Measurements from ENCODE around the gene NAPA.
A peak's percentile ranks its signal among the peaks of the same experiment; 100 is the strongest.

Gene NAPA

DNA sequence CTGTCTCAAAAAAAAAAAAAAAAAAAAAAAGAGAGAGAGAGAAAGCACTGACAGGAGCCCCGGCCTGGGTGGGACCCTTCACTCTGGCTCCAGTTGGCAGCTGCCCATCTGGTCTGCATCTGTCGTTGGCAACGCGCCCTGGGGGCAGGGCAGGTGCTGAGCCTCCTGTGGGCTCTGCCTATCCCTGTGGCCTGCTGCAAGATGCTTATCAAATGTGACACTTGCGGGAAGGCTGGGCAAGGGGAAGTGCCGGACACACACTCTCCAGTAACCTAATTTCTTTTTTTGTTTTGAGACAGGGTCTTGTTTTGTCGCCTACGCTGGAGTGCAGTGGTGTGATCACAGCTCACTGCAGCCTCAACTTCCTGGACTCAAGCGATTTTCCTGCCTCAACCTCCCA lies 20.1 kb downstream of the NAPA start:
- Histone ChIP-seq H3K79me1 (ENCODE audit: low read depth, low read length) (peaks cover 25% of the 10 kb centered on the region), H3K4me3 (ENCODE audit: low read length in 2 of 2) (no peak overlapping the region), H2AFZ (ENCODE audit: low read length) (no peak overlapping the region), H3K9me3 (replicated peaks in 1 of 2; ENCODE audit: control insufficient read depth in 2 of 2, insufficient read depth in 1 of 2, low read depth in 1 of 2, low read length in 2 of 2) (peaks cover 0 to 2% of the 10 kb centered on the region in 2 donors), H2AK5ac (ENCODE audit: low read depth, low read length) (no peak overlapping the region), H4K8ac (ENCODE audit: low read depth, low read length) (no peak overlapping the region), H2BK5ac (ENCODE audit: low read length) (no peak overlapping the region), H3K9ac (ENCODE audit: low read depth, low read length, poor library complexity) (no peak overlapping the region), H3K23ac (ENCODE audit: low read depth, low read length, poor library complexity) (no peak overlapping the region), H2BK12ac (ENCODE audit: low read length) (no peak overlapping the region), H4K91ac (ENCODE audit: low read depth, low read length, poor library complexity) (no peak overlapping the region), H2BK120ac (ENCODE audit: low read depth, low read length) (no peak overlapping the region), H3K27ac (replicated peaks; ENCODE audit: low read length) (no peak overlapping the region), H3K4me2 (ENCODE audit: insufficient read depth, low read length, poor library complexity, severe bottlenecking) (no peak overlapping the region), H3K14ac (ENCODE audit: low read length) (no peak overlapping the region), H3K18ac (ENCODE audit: low read length) (no peak overlapping the region), H3K36me3 (replicated peaks in 1 of 2; ENCODE audit: control insufficient read depth in 2 of 2, insufficient read depth in 2 of 2, low read length in 2 of 2) (peaks cover 16 to 60% of the 10 kb centered on the region in 2 donors), H2BK15ac (ENCODE audit: low read length) (no peak overlapping the region), H3K4ac (ENCODE audit: low read length) (no peak overlapping the region), H3K27me3 (ENCODE audit: control insufficient read depth in 3 of 3, insufficient read depth in 3 of 3, low read depth in 1 of 3, low read length in 3 of 3) (no peaks in the 10 kb centered on the region), H3K4me1 (ENCODE audit: control insufficient read depth in 2 of 2, insufficient read depth in 1 of 2, low read depth in 1 of 2, low read length in 2 of 2) (no peaks in the 10 kb centered on the region)
- no peak for DNase-seq (ENCODE audit: low spot score)
- WGBS, 2 donors (ENCODE audit: extremely low coverage in 2 of 2, insufficient read length in 2 of 2, insufficient replicate concordance in 1 of 2): no CpG with 5 or more reads among the region's 9 CpGs

DNA sequence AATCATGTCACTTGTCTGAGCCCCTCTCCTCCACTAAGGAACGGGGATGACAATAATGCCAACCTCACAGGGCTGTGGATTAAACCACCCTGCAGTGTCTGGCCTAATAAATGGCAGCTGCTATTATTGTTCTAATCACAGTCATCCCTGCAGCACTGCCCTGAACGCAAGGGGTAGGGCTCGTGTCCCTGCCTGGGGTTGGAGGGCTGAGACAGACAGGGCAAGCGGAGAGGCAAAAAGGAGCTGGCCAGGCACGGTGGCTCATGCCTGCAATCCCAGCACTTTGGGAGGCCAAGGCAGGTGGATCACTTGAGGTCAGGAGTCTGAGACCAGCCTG lies 20.7 kb downstream of the NAPA start:
- H3K36me3 ChIP-seq (replicated peaks in 1 of 2; ENCODE audit: control insufficient read depth in 2 of 2, insufficient read depth in 2 of 2, low read length in 2 of 2): peaks cover 18 to 60% of the 10 kb centered on the region in 2 donors

DNA sequence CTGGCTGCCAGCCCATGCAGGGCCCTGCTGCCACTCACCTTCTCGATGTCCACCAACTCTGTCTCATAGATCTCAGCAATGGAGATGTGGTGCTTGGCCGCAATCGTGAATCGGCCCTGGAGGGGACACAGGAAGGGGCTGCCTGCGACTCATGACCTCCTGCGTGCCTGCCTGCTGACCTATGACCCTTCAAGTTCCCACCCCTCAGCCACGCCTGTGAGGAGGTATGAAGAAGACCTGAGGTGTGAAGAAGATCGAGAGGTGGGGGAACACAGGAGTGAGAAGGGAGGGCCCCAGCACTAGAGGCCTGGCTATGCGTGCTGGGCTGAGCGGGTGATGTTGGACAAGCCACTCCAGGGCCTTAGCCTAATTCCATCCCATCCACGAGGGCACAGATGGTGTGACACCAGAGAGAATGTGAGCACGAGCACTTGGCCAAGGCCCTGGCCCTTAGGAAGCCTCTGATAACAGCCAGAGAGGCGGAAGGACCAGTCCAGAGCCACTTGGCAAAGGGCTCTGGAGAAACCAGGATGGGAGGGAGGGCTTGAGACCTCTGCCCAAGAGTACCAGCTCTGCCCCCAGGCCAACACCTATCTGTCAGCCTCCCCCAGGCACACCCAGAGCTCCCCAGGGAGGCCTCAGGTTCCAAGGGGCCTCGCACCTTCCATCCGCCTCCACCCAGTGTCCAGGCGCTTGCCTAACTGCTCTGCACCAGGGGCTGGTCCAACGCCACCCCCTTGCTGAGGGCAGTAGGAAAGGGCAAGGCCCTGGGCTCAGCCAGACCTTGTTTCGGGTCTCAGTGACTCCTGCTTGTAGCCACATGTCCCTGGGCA lies 21.3 kb downstream of the NAPA start:
- no CpG with 5 or more reads among the region's 18 CpGs for WGBS, 2 donors (ENCODE audit: extremely low coverage in 2 of 2, insufficient read length in 2 of 2, insufficient replicate concordance in 1 of 2)
- peaks cover 21% of the 10 kb centered on the region for H3K79me1 ChIP-seq (ENCODE audit: low read depth, low read length)
- H4K91ac ChIP-seq (ENCODE audit: low read depth, low read length, poor library complexity): no peak overlapping the region
- H3K9ac ChIP-seq (ENCODE audit: low read depth, low read length, poor library complexity): no peak overlapping the region
- peaks cover 18 to 63% of the 10 kb centered on the region in 2 donors for H3K36me3 ChIP-seq (replicated peaks in 1 of 2; ENCODE audit: control insufficient read depth in 2 of 2, insufficient read depth in 2 of 2, low read length in 2 of 2)
- no peak overlapping the region for H2BK12ac ChIP-seq (ENCODE audit: low read length)
- no peaks in the 10 kb centered on the region for H3K27me3 ChIP-seq (ENCODE audit: control insufficient read depth in 3 of 3, insufficient read depth in 3 of 3, low read depth in 1 of 3, low read length in 3 of 3)
- no peak for DNase-seq (ENCODE audit: low spot score)
- H2AFZ ChIP-seq (ENCODE audit: low read length): no peak overlapping the region
- no peak overlapping the region for H2BK5ac ChIP-seq (ENCODE audit: low read length)
- H3K23ac ChIP-seq (ENCODE audit: low read depth, low read length, poor library complexity): no peak overlapping the region
- no peak overlapping the region for H4K8ac ChIP-seq (ENCODE audit: low read depth, low read length)
- H2BK120ac ChIP-seq (ENCODE audit: low read depth, low read length): no peak overlapping the region
- H3K14ac ChIP-seq (ENCODE audit: low read length): no peak overlapping the region
- no peak overlapping the region for H3K18ac ChIP-seq (ENCODE audit: low read length)
- no peak overlapping the region for H3K4ac ChIP-seq (ENCODE audit: low read length)
- no peak overlapping the region for H3K27ac ChIP-seq (replicated peaks; ENCODE audit: low read length)
- H3K9me3 ChIP-seq (replicated peaks in 1 of 2; ENCODE audit: control insufficient read depth in 2 of 2, insufficient read depth in 1 of 2, low read depth in 1 of 2, low read length in 2 of 2): peaks cover 0 to 2% of the 10 kb centered on the region in 2 donors
- H3K4me1 ChIP-seq (ENCODE audit: control insufficient read depth in 2 of 2, insufficient read depth in 1 of 2, low read depth in 1 of 2, low read length in 2 of 2): no peaks in the 10 kb centered on the region
- no peak overlapping the region for H2AK5ac ChIP-seq (ENCODE audit: low read depth, low read length)
- H2BK15ac ChIP-seq (ENCODE audit: low read length): no peak overlapping the region
- no peak overlapping the region for H3K4me3 ChIP-seq (ENCODE audit: low read length in 2 of 2)
- no peak overlapping the region for H3K4me2 ChIP-seq (ENCODE audit: insufficient read depth, low read length, poor library complexity, severe bottlenecking)

More for the DNA sequence above, 20.7 kb downstream of the NAPA start:
- Histone ChIP-seq H2BK12ac (ENCODE audit: low read length) (no peak overlapping the region), H3K18ac (ENCODE audit: low read length) (no peak overlapping the region), H3K4me3 (ENCODE audit: low read length in 2 of 2) (no peak overlapping the region), H3K23ac (ENCODE audit: low read depth, low read length, poor library complexity) (no peak overlapping the region), H3K27me3 (ENCODE audit: control insufficient read depth in 3 of 3, insufficient read depth in 3 of 3, low read depth in 1 of 3, low read length in 3 of 3) (no peaks in the 10 kb centered on the region), H3K4me2 (ENCODE audit: insufficient read depth, low read length, poor library complexity, severe bottlenecking) (no peak overlapping the region), H2BK15ac (ENCODE audit: low read length) (no peak overlapping the region), H3K14ac (ENCODE audit: low read length) (no peak overlapping the region), H3K9me3 (replicated peaks in 1 of 2; ENCODE audit: control insufficient read depth in 2 of 2, insufficient read depth in 1 of 2, low read depth in 1 of 2, low read length in 2 of 2) (peaks cover 0 to 2% of the 10 kb centered on the region in 2 donors), H2BK5ac (ENCODE audit: low read length) (no peak overlapping the region), H4K8ac (ENCODE audit: low read depth, low read length) (no peak overlapping the region), H4K91ac (ENCODE audit: low read depth, low read length, poor library complexity) (no peak overlapping the region), H3K9ac (ENCODE audit: low read depth, low read length, poor library complexity) (no peak overlapping the region), H2AFZ (ENCODE audit: low read length) (no peak overlapping the region), H2AK5ac (ENCODE audit: low read depth, low read length) (no peak overlapping the region), H3K79me1 (ENCODE audit: low read depth, low read length) (peaks cover 22% of the 10 kb centered on the region), H3K27ac (replicated peaks; ENCODE audit: low read length) (no peak overlapping the region), H2BK120ac (ENCODE audit: low read depth, low read length) (no peak overlapping the region), H3K4ac (ENCODE audit: low read length) (no peak overlapping the region), H3K4me1 (ENCODE audit: control insufficient read depth in 2 of 2, insufficient read depth in 1 of 2, low read depth in 1 of 2, low read length in 2 of 2) (no peaks in the 10 kb centered on the region)
- no CpG with 5 or more reads among the region's 5 CpGs for WGBS, 2 donors (ENCODE audit: extremely low coverage in 2 of 2, insufficient read length in 2 of 2, insufficient replicate concordance in 1 of 2)
- DNase-seq (ENCODE audit: low spot score): no peak

DNA sequence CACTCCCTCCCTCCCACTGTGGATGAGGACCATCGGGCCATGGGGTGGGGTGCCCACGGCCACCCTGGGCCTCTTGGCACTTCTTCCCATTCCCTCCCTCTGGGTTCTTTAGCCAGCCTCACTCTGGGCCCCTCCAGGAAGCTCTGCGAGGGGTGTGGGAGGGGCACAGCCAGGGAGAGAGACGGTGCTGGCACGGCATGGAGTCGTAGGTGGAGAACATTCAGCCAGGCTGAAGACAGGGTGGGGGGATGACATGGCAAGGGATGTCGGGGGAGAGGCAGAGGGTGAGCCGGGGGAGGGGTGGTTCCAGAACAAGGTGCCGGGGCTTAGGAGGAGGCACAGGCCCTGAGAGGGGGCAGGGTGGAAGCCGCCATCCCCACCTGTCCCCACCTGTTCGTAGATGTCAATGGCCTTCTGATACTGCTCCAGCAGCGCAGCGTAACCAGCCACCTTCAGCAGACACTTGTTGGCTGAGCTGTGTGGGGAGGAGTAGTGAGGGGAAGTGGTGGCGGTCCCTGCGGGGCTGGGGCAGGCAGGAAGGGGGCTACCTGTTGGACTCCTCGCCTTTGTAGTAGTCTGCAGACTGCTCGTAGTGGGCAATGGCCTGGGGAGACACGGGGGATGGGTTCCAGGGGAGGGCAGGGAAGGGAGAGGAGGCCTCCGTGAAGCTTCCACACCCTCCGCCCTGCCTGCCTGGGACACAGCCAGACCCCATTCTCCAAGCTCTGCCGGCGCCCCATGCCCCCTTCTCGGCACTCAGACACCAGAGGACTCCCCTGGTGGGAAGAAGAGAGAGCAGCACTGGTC lies 22.1 kb downstream of the NAPA start:
- no peak overlapping the region for H3K4me2 ChIP-seq (ENCODE audit: insufficient read depth, low read length, poor library complexity, severe bottlenecking)
- no CpG with 5 or more reads among the region's 23 CpGs for WGBS, 2 donors (ENCODE audit: extremely low coverage in 2 of 2, insufficient read length in 2 of 2, insufficient replicate concordance in 1 of 2)
- no peak overlapping the region for H3K27ac ChIP-seq (replicated peaks; ENCODE audit: low read length)
- no peak overlapping the region for H3K23ac ChIP-seq (ENCODE audit: low read depth, low read length, poor library complexity)
- H2BK12ac ChIP-seq (ENCODE audit: low read length): no peak overlapping the region
- H2AK5ac ChIP-seq (ENCODE audit: low read depth, low read length): no peak overlapping the region
- peak overlapping the region; percentile 17 for H4K8ac ChIP-seq (ENCODE audit: low read depth, low read length)
- H3K79me1 ChIP-seq (ENCODE audit: low read depth, low read length): peaks cover 19% of the 10 kb centered on the region
- no peak overlapping the region for H2BK5ac ChIP-seq (ENCODE audit: low read length)
- H2BK15ac ChIP-seq (ENCODE audit: low read length): no peak overlapping the region
- H3K14ac ChIP-seq (ENCODE audit: low read length): no peak overlapping the region
- H3K9me3 ChIP-seq (replicated peaks in 1 of 2; ENCODE audit: control insufficient read depth in 2 of 2, insufficient read depth in 1 of 2, low read depth in 1 of 2, low read length in 2 of 2): peaks cover 0 to 2% of the 10 kb centered on the region in 2 donors
- H3K4me3 ChIP-seq (ENCODE audit: low read length in 2 of 2): no peak overlapping the region
- H3K9ac ChIP-seq (ENCODE audit: low read depth, low read length, poor library complexity): no peak overlapping the region
- no peaks in the 10 kb centered on the region for H3K27me3 ChIP-seq (ENCODE audit: control insufficient read depth in 3 of 3, insufficient read depth in 3 of 3, low read depth in 1 of 3, low read length in 3 of 3)
- peak overlapping the region; percentile 47 for H2BK120ac ChIP-seq (ENCODE audit: low read depth, low read length)
- H4K91ac ChIP-seq (ENCODE audit: low read depth, low read length, poor library complexity): no peak overlapping the region
- no peak for DNase-seq (ENCODE audit: low spot score)
- H2AFZ ChIP-seq (ENCODE audit: low read length): no peak overlapping the region
- H3K4me1 ChIP-seq (ENCODE audit: control insufficient read depth in 2 of 2, insufficient read depth in 1 of 2, low read depth in 1 of 2, low read length in 2 of 2): no peaks in the 10 kb centered on the region
- H3K4ac ChIP-seq (ENCODE audit: low read length): no peak overlapping the region
- no peak overlapping the region for H3K18ac ChIP-seq (ENCODE audit: low read length)
- H3K36me3 ChIP-seq (replicated peaks in 1 of 2; ENCODE audit: control insufficient read depth in 2 of 2, insufficient read depth in 2 of 2, low read length in 2 of 2): peaks cover 18 to 62% of the 10 kb centered on the region in 2 donors
